PC-9 (cell line): ENCODE measurements around the gene PUM1.

Experiments
- EZH2 ChIP-seq: fragments of 200-600 bp; sonication (generic); IDR thresholded peaks from 2 replicates; pipeline ENCODE4 v1.8.0; 2017; ENCODE audit warnings: antibody characterized with exemption, low read depth
- TF ChIP-seq, protein P1 (sequence below): fragments of 200-600 bp; sonication (generic); conservative IDR thresholded peaks from 2 replicates; pipeline ENCODE4 v1.6.1; 2017; ENCODE audit warnings: mixed run types, antibody characterized with exemption, mild to moderate bottlenecking, moderate library complexity

DNA sequence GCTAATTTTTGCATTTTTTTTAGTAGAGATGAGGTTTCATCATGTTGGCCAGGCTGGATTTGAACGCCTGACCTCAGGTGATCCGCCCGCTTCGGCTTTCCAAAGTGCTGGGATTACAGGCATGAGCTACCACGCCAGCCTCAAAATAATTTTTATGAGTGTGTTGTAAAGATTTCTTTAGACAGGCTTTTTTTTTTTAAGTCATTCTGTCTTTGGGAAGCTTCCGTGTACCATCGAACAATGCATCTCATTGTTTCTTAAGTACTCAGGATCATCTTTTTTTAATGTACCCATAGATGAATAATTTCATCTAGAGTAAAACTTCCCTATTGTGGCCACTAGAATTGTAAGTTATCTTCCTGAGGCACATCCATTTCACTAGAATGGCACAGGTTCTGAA, 137.3 kb downstream of the PUM1 start:
- TF ChIP-seq, protein P1, sequence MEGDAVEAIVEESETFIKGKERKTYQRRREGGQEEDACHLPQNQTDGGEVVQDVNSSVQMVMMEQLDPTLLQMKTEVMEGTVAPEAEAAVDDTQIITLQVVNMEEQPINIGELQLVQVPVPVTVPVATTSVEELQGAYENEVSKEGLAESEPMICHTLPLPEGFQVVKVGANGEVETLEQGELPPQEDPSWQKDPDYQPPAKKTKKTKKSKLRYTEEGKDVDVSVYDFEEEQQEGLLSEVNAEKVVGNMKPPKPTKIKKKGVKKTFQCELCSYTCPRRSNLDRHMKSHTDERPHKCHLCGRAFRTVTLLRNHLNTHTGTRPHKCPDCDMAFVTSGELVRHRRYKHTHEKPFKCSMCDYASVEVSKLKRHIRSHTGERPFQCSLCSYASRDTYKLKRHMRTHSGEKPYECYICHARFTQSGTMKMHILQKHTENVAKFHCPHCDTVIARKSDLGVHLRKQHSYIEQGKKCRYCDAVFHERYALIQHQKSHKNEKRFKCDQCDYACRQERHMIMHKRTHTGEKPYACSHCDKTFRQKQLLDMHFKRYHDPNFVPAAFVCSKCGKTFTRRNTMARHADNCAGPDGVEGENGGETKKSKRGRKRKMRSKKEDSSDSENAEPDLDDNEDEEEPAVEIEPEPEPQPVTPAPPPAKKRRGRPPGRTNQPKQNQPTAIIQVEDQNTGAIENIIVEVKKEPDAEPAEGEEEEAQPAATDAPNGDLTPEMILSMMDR: no peak
- TF ChIP-seq EZH2: no peak
